GM19467 (cell line): ENCODE data around the gene CTCFL.
"Not testable (repeated sequence)": the region's sequence is repeated elsewhere in the genome, so short reads cannot be mapped to it uniquely, and the experiment has no call there.

Experiments used
- ATAC-seq: cut with Tn5 transposase; IDR thresholded peaks from one replicate; pipeline ENCODE4 v1.9.1; 2021; ENCODE audit warnings: mild to moderate bottlenecking, moderate library complexity; ENCODE audit not compliant: unreplicated experiment

The CTCFL gene

GRCh38 chr20:57483287-57484050, 41.5 kb downstream of the CTCFL start:
- ATAC-seq, result no peak

DNA sequence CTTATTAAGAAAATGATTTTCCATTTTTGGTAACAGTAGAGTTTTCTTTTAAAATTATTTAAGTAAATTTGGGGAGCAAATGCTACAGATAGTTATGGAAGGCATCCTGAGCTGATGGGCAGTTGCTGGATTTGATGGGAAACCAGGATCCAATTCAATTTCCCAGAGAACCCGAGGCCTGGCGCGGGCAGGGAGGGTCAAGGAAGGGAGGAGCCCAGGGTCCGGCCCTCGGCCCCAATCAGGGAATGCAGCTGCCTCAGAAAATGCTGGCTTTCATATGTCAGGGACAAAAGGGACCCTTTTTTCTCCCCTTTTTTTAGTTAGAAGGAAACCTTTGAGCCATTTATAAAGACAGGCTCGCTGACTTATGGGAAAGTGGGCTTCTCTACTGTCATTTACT, 42.1 kb downstream of the CTCFL start:
- ATAC-seq, result no peak

- no peak for ATAC-seq
These were observed 42.8 kb downstream of the CTCFL start for GRCh38 chr20:57482148-57482547.

DNA sequence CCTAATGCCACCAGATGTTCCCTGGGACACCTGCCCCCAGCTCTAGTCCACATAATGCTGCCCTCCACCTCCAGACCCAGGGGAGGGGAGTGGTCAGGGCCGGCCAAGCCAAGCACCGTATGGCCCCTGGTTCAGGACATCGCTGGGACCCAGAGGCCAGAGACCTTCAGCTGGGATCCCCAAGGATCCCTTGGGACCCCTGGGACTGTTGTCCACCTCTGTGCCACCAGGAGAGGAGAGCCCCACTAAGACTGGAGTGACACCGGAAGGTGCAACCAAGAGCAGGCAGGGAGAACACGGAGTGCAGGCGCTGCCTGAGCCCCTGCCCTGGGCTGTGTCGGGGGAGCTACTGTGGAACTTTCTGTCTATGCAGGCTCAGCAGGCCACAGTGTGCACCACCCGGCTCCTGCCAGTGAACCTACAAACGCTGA, 43.6 kb downstream of the CTCFL start:
- peak; percentile 21 for ATAC-seq

DNA sequence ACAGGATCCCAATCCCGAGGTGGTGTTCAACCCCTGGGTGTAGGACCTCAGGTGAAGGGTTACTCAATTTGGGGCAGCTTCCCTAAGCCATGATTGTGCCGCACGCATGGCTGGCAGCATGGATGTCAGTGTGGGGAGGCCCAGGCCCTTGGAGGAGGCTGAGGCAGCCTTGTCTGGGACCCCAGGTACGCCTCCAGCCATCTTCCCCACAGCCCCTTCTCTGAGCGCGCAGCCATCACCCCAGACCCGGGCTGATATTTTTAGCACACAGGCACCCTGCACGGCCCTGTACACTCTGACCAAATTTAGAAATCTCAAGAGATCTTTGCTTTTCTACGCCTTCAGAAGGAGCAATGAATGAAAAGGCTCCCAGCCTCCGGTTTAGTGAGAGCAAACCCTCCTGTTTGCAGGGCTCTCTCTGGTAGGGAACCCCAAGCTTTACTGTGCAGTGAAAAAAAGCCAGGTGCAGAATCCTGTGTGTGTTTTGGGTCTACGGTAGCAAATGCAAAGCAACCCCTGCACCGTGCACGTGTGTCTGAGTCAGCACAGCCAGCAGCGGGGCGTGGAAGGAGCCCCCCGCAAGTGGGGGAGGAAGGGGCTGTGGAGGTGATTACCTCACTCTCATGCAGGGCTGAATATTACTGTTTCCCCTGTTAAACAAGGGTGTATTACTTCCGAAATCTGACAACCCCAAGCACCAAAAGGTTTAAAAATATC, 44.3 kb downstream of the CTCFL start:
- peak; percentile 52 for ATAC-seq

DNA sequence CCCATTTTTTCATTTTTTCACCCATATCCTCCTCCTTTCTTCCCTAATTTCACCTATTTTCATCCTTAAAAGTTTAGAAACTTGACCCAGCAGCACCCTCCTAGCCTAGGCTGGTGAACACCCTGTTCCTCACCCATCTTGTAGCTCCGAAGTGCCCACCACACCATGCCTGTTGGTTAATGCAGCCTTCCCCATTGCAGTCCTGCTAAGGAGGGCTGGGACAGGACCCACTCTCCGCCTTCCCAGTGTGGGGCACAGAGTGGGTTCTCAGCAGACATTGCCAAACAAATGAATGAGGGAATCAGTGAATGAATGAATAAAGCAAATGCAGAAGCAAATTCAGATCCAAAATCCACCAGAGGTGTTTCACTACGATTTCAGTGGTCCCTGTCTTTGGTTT, 45.7 kb downstream of the CTCFL start:
- ATAC-seq, result no peak

GRCh38 chr20:57478176-57478575, 46.8 kb downstream of the CTCFL start:
- no peak for ATAC-seq

- no peak for ATAC-seq
These were observed 48.1 kb downstream of the CTCFL start for GRCh38 chr20:57476641-57477461.

- ATAC-seq, result peak; percentile 36
These were observed 48.8 kb downstream of the CTCFL start for GRCh38 chr20:57476084-57476526.

- peak; percentile 6 for ATAC-seq
These were observed 49.4 kb downstream of the CTCFL start for GRCh38 chr20:57475388-57476083.

GRCh38 chr20:57474816-57475215, 50.1 kb downstream of the CTCFL start:
- no peak for ATAC-seq

- no peak for ATAC-seq
These were observed 50.7 kb downstream of the CTCFL start for GRCh38 chr20:57474205-57474604.

DNA sequence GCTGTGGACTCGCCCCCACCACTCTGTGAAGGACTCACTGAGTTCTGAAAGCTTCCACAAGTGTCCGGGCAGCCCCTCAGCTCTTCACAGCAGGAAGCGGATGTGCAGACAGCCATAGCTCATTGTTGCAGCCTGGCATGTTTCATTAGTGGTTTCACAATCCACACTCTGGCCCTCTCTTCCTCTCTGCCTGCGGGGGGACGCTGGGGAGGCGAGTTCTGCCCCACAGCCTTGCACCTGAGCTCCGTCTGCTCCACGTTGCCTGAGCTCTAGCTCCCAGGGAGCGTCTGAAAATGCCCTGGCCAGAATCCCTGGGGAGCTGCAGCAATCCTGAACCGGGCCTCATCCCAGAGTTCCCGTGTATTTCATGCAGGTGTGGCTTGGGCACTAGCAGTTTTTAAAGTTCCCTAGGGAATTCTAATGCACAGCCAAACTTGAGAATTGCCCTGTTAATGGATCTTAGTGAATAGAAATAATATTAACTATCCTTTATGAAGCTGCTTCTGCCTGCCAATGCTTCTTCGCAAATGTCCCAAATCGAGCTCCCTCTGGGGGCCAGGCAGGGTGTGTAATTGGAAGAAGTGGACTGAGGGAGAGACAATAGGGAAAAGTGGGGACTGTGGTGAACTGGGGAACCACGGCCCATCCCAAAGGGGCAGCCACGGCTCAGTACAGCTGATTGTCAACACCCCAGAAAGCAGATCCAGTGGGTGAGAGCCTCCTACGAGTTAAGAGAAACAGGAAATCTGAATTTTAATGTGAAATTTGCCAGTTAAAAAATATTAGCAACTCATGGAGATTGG, 51.5 kb downstream of the CTCFL start:
- peak; percentile 47 for ATAC-seq

DNA sequence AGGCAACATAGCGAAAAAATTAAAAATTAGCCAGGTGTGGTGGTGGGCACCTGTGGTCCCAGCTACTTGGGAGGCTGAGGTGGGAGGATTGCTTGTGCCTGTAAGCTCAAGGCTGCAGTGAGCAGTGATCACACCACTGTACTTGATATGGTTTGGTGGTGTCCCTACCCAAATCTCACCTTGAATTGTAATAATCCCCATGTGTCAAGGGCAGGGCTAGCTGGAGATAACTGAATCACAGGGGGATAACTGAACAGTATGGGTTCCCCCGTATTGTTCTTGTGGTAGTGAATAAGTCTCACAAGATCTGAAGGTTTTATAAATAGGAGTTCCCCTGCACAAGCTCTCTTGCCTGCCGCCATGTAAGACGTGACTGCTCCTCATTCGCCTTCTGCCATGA, 52.5 kb downstream of the CTCFL start:
- ATAC-seq, result not testable (repeated sequence)

DNA sequence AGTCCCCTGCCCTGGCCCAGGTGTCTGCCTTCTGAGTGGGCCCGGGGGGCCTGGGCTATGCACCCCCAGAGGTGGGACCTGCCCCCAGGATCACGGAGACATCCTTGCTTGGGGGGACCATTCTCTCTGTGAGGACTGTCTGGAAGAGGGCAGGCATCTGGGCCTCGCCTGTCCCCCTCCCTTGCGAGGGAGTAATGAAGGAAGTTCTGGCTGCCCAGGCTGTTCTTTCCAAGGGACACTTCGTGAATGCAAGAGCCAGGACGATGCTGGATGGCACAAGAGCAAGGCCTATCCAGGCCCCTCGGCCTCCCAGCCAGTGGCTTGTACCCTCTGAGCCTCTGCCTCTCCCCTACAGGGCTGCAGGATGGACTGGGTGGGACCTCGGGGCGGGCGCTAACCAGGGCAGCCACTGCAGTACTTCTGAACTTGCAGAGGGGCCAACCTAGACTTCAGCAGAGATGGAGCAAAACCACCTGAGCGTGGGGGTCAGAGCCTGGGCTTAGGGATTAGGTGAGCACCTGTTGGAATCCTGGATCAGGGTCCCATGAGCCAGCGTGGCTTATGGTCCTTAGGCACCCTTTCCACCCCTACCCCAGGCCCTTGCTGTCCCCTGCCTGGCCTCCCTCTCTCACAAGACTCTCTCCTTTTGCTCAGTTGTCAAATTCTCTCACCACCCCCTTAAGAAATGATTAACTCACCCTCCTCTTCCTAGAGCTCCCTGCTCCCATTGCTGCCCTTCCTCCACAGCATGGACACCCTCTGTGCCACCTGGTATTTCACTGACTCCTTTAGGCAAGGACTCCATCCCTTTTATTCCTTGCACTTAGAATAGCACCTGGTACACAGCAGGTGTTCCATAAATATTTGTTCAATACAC, 53.2 kb downstream of the CTCFL start:
- no peak for ATAC-seq

GRCh38 chr20:57470666-57471495, 54.1 kb downstream of the CTCFL start:
- ATAC-seq, result no peak

DNA sequence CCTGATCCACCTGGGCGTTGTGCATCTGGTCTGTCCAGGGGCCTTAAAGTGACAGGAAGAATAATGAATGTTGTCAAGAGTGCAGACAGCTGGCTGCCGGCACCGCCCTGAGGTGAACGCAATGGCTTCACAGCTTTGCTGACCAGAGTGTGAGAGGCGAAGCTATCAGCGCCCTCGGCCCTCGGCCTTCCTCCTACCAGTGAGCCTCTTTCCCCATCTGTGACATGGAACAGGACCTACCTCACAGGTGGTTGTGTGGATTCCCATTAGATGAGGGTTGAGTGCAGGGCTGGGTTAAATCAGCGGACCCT, 54.8 kb downstream of the CTCFL start:
- ATAC-seq, result no peak
